Measurements from ENCODE around the gene CLEC2L.

The CLEC2L gene

DNA sequence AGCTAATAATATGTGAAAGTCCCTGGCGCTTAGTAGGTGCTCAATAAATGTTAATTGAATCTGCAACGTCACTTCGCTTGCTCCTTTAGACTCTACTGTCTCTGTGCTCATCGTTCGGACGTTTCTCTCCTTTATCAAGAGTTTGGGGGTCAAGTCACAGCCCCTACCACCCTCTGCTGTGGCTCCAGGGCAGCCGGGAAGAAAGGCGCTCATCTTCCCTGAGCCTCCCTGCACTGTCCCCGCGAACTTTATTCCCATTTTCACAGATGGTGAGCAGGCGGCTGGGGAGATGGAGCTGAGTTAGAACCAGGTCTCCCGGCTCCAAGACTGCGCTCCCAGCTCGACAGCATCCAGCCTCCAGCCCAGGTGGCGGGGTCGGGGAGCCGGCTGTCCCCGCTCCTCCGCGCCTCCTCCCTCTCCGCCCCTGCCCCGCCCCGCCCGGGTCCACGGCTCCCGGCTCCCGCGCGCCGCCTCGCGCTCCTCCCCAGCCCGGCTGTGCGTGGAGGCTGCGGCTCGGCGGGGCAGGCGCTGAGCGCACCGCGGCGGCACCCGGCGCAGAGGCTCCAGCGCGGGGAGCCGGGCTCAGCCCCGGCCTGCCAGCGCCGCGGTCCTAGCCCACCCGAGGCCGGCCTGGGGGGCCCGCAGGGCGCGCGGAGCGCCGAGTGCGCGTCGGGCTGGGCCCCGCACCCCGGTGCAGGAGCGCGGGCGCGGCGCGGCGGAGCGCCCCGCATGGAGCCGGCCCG, at the start of gene CLEC2L:
TSS of gene CLEC2L (plus strand) at position 487 of the 743 bp plus-strand sequence. CDS start at position 730, 243 bp downstream.
- no peak for DNase-seq (ENCODE audit: low spot score)

DNA sequence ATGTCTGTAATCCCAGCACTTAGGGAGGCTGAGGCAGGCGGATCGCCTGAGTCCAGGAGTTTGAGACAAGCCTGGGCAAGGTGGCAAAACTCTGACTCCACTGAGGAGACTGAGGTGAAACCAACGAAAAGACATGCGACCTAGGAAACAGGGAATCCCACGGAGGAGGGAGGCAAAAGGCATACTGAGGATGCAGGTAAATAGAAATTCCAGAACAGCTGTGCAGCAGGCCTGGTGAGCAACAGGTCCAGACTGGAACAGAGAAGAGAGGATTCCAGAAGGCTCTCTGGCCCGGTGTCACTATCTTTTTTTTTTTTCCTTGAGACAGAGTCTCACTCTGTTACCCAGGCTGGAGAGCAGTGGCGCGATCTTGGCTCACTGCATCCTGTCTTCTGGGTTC, 47.3 kb upstream of the CLEC2L start:
- no peak for DNase-seq (ENCODE audit: low spot score)

DNA sequence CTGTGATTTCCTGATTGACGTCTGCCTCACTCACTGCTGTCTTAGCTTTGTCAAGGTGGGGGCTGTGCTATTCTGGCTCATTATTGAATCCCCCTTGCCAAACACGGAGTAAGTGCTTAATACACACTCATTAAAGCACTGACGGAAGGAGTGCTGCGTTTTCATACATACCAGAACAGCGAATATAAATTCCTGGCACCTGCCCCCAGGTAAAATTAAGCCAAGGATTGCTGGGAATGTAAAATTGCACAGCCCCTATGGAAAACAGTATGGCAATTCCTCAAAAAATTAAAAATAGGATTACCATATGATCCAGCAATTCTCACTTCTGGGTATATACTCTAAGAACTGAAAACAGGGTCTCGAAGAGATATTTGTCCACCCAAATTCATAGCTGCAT, 46.6 kb upstream of the CLEC2L start:
- no peak for DNase-seq (ENCODE audit: low spot score)

DNA sequence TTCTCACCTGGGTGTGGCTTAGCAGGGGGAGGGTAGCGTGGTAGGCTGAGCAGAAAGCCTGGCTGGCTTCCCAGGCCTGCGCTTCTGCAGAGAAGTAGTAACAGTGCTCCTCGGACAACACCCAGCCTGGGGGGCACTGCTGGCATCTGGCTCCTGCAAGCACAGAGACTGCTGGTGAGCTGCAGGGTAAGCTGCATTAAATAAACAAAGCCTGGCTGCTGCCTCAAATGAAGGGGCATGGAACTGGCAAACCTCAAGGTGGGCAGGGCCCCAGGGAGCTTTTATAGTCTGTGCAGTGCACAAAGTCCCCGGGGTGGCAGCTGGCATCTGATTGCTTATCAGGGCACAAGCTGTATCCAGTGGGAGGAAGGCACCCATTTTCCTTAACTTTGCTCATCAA, 43.9 kb upstream of the CLEC2L start:
- no peak for DNase-seq (ENCODE audit: low spot score)

DNA sequence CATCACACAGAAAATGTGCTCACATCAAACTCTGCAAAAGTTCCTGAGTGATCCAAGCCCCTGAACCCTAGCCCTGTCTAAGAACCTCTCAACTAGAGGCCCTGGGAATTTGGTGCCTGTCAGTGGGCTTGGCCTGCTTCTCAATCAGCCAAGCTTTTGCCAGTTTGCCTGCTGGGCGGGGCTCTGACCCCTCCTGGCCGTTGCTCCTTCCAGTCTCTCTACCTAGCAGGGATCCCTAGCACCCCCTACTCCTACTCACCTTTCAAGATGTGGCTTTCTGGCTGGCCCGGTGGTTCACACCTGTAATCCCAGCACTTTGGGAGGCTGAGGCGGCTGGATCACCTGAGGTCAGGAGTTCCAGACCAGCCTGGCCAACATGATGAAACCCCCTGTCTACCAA, 42.1 kb upstream of the CLEC2L start:
- DNase-seq (ENCODE audit: low spot score), result no peak

- DNase-seq (ENCODE audit: low spot score), result no peak
These were observed 41.4 kb upstream of the CLEC2L start for GRCh38 chr7:139482122-139482521.

GRCh38 chr7:139482662-139483466, 40.6 kb upstream of the CLEC2L start:
- no peak for DNase-seq (ENCODE audit: low spot score)

- no peak for DNase-seq (ENCODE audit: low spot score)
These were observed 36.0 kb upstream of the CLEC2L start for GRCh38 chr7:139487366-139488080.

GRCh38 chr7:139488810-139489209, 34.7 kb upstream of the CLEC2L start:
- DNase-seq (ENCODE audit: low spot score), result no peak

GRCh38 chr7:139490130-139490529, 33.4 kb upstream of the CLEC2L start:
- DNase-seq (ENCODE audit: low spot score), result no peak

GRCh38 chr7:139492293-139492692, 31.2 kb upstream of the CLEC2L start:
- DNase-seq (ENCODE audit: low spot score), result no peak

GRCh38 chr7:139494835-139495579, 28.5 kb upstream of the CLEC2L start:
- peak; percentile 16 for DNase-seq (ENCODE audit: low spot score)

DNA sequence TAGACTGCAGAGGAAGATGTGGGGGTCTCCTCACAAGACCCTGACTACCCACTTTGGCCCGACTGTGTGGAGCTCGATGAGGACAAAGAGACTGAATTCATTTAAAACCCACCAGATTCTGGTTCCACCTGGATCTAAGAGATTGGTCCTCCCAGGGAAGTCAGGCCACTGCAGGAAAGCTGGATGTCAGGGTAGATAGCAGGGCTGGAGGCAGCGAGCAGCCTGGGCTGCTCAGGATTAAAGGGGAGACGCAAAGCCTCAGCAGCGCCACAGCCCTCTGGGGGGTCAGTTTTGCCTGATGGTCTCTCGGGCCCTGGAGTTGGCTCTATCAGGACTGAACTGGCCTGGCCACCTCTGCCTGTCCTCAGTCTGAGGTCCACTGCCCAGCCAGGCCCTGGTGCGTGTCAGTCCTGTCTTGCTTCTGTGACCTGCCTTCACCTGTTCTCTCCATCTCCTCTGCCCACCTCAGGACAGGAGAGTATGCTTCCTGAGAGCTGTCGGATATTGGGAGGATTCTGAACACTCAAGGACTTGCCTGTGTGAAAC, 27.8 kb upstream of the CLEC2L start:
- DNase-seq (ENCODE audit: low spot score), result no peak

DNA sequence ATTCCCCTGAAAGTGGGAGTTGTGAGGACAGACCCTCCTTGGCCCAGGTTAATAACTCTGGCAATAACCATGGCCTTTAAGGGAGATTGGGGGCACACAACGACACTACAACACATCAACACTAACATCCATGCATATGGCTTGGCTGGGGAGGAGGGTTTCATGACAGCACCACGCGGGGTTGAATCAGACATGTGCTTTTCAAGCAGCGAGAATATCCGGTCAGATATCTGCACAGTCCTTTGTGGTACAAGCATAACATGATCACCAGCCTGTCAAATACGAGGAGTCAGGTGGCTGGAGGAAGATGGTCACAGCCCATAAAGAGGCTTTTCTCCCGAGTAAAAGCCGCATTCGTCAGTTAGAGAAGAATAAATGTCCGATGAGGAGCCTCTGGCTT, 27.0 kb upstream of the CLEC2L start:
- no peak for DNase-seq (ENCODE audit: low spot score)

GRCh38 chr7:139500770-139501138, 22.7 kb upstream of the CLEC2L start:
- DNase-seq (ENCODE audit: low spot score), result no peak

- no peak for DNase-seq (ENCODE audit: low spot score)
These were observed 21.3 kb upstream of the CLEC2L start for GRCh38 chr7:139502226-139502625.

GRCh38 chr7:139505563-139505962, 17.9 kb upstream of the CLEC2L start:
- DNase-seq (ENCODE audit: low spot score), result no peak

DNA sequence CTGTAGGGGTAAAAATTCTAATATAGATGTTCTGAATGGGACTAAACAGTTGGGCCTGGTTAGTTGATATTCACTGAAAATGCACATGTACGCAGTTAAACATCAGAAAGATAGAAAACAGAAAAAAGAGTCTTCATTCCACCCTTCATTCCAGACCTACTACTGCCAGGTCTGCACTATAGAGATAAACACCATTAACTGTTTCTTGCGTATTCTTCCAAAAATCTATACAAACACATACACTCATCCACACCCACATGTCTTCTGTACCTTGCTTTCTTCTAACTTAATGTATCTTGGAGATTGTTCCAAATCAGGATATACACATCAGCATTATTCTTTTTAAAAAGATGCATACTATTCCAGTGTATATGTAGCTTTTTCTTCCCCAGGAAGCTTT, 13.9 kb upstream of the CLEC2L start:
- no peak for DNase-seq (ENCODE audit: low spot score)

- no peak for DNase-seq (ENCODE audit: low spot score)
These were observed 12.2 kb upstream of the CLEC2L start for GRCh38 chr7:139511315-139511714.

DNA sequence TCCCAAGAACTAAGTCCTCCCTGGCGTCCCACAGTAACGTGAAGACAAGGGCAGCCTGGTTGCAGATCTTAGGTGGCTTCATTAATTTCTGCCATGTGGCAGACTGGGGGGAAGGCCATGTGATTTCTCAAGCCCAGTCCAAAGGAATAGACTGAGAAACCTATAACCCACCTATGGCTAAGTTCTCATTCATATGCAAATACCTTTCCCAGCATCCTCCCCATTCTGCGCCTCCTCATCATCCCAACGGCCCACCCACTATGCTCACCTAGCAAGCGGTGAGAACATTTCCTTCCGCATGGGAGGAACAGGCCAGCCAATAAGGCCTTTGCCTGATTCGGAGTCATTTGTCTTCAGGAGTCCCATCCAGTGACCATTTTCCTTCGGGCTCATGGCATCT, 8.2 kb upstream of the CLEC2L start:
- DNase-seq (ENCODE audit: low spot score), result no peak

- no peak for DNase-seq (ENCODE audit: low spot score)
These were observed 2.0 kb upstream of the CLEC2L start for GRCh38 chr7:139521439-139521838.

- DNase-seq (ENCODE audit: low spot score), result no peak
These were observed 671 bp upstream of the CLEC2L start for GRCh38 chr7:139522830-139523198.

All from Ammon's horn (tissue), 1 donor.